Measurements from ENCODE around the gene NMBR. TPM values are rescaled to one million over a fixed set of nuclear protein-coding genes. Genes with fewer than 3 reads are reported as not detected.
"Not testable (repeated sequence)": the region's sequence is repeated elsewhere in the genome, so short reads cannot be mapped to it uniquely, and the experiment has no call there.

The NMBR gene
- total RNA-seq, 4 donors from 2014 or later = not detected

DNA sequence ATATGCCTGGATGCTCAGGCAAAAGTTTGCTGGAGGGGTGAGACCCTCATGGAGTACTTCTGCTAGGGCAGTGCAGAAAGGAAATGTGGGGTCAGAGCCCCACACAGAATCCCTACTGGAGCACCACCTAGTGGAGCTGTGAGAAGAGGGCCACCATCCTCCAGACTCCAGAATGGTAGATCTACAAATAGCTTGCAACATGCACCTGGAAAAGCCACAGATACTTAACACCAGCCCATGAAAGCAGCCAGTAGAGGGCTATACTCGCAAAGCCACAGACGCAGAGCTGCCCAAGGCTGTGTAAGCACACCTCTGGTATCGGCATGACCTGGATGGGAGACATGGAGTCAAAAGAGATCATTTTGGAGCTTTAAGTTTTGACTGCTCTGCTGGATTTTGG is 74.9 kb downstream of the NMBR start:
- TF ChIP-seq, protein P1, sequence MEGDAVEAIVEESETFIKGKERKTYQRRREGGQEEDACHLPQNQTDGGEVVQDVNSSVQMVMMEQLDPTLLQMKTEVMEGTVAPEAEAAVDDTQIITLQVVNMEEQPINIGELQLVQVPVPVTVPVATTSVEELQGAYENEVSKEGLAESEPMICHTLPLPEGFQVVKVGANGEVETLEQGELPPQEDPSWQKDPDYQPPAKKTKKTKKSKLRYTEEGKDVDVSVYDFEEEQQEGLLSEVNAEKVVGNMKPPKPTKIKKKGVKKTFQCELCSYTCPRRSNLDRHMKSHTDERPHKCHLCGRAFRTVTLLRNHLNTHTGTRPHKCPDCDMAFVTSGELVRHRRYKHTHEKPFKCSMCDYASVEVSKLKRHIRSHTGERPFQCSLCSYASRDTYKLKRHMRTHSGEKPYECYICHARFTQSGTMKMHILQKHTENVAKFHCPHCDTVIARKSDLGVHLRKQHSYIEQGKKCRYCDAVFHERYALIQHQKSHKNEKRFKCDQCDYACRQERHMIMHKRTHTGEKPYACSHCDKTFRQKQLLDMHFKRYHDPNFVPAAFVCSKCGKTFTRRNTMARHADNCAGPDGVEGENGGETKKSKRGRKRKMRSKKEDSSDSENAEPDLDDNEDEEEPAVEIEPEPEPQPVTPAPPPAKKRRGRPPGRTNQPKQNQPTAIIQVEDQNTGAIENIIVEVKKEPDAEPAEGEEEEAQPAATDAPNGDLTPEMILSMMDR (IDR thresholded peaks at IDR 0.05) = no peak

DNA sequence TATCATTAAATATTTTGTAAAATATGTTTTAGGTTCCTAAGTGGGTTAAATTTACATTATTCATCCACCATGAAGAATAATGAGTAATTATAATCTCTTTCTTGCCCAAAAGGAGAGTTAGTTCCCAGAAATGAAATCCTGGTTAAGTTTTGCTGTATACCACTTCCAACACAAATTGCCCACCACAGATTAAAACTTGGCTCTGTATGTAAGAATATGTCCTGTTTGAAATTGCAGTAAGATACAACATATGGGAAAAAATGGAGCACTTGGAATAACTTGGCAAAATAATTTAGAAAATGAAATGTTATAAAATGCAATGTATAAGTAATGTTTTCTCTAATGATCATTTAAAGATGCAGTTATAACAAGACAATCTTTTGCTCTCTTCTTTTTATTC is 78.5 kb downstream of the NMBR start:
- no peaks in the 10 kb centered on the region for H3K9me3 ChIP-seq
- no peak overlapping the region for H3K27ac ChIP-seq
- no peak overlapping the region for H3K4me3 ChIP-seq
- peaks cover 0 to 9% (median 0%) of the 10 kb centered on the region in 3 donors for H3K4me1 ChIP-seq
- H3K36me3 ChIP-seq = no peaks in the 10 kb centered on the region
- H3K27me3 ChIP-seq = no peaks in the 10 kb centered on the region
- ATAC-seq = no peak
- TF ChIP-seq, protein P1 (IDR thresholded peaks at IDR 0.05) = no peak
- TF ChIP-seq POLR2A (IDR thresholded peaks at IDR 0.05) = no peak
- no peak for TF ChIP-seq EP300 (IDR thresholded peaks at IDR 0.05)
- TF ChIP-seq POLR2AphosphoS5 (IDR thresholded peaks at IDR 0.05) = no peak

More for the DNA sequence above, 74.9 kb downstream of the NMBR start:
- Histone ChIP-seq H3K4me1 (peaks cover 0 to 9% (median 0%) of the 10 kb centered on the region in 3 donors), H3K36me3 (no peaks in the 10 kb centered on the region), H3K9me3 (no peaks in the 10 kb centered on the region), H3K27ac (no peak overlapping the region), H3K27me3 (no peaks in the 10 kb centered on the region), H3K4me3 (no peak overlapping the region)
- no peak for ATAC-seq
- WGBS, 2 donors (ENCODE audit: low coverage in 1 of 2) = 87% methylated on average over 3 of the region's 3 CpGs; no CpG with 5 or more reads in 1 of the 2 donors

DNA sequence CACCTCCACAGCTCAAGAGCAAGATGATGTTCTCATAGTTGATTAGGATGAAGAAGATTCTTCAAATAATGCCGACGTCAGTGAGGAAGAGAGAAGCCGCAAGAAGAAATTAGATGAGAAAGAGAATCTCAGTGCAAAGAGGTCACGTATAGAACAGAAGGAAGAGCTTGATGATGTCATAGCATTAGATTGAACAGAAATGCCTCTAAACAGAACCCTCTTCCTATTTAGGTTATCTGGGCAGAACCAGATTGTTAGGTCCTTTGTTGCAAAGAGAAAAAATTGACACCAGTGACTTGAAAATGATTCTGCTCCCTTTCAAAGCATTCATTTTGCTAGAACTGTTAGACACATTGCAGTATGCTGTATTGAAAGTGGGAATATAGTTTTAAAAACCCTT is 84.1 kb downstream of the NMBR start:
- H3K4me3 ChIP-seq, ATAC-seq, H3K36me3 ChIP-seq, H3K27ac ChIP-seq, H3K4me1 ChIP-seq, H3K27me3 ChIP-seq, H3K9me3 ChIP-seq: not testable (repeated sequence)
- WGBS, 2 donors (ENCODE audit: low coverage in 1 of 2) = 57 to 79% methylated on average over 3 to 4 of the region's 4 CpGs

DNA sequence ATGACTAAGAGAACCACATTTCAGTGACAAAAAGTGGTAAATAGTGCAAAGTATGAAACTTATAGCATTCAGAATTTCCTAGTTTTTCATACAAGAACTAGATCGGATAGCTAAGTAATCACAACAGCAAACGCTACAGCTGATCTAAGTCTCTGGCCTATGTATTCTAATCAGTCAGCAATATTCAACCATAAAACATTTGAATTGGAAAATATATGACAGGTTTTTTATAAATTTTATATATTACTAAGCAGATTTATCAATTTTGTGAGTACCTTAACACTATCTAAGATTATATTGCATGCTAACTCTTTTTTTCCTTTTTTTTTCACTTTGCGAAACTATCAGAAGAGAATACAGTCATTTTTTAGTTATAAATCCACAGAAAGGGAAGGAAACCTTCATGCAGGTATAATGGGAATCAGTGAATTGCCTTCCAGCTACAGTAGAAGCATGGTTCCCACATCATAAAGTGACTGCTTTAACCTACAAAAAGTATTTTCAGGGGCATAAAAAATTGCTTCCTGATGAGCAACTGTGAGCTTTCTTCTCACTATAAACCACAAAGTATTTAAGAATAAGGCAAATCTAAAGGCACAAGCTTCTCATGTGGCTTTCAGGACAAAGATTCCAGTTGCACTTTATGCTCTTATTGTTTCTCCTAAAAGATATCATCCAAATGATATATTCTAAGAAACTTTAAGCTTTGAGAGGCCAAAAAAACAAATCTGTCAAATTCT is 88.2 kb downstream of the NMBR start:
- H3K27ac ChIP-seq = no peak overlapping the region

DNA sequence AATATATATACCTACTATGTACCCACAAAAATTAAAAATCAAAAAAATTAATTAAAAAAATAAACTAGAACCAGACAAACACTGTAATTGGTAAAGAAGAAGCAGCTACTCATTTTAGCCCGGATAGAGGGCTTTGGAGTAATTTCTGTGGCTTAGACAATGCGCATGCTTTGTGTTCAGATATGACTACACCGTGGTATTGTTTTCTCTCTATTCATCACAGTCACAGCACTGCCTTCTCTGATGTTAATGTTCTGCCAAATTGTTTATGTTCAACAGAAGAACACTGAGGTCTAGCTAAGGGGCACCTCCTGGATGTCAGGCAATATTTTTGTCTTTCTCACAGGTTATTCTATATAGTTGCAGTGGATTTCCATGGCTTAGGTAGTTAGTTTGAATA is 91.7 kb downstream of the NMBR start:
- Histone ChIP-seq H3K4me3 (no peak overlapping the region), H3K36me3 (no peaks in the 10 kb centered on the region), H3K4me1 (no peaks in the 10 kb centered on the region), H3K9me3 (peaks cover 0 to 26% (median 0%) of the 10 kb centered on the region in 3 donors), H3K27ac (no peak overlapping the region), H3K27me3 (no peaks in the 10 kb centered on the region)
- ATAC-seq = no peak
- no peak for TF ChIP-seq POLR2AphosphoS5 (IDR thresholded peaks at IDR 0.05)
- TF ChIP-seq, protein P1 (IDR thresholded peaks at IDR 0.05) = no peak
- 44 to 69% methylated on average over 2 to 3 of the region's 3 CpGs for WGBS, 2 donors (ENCODE audit: low coverage in 1 of 2)

More for the DNA sequence above, 88.2 kb downstream of the NMBR start:
- Histone ChIP-seq H3K27me3 (no peaks in the 10 kb centered on the region), H3K9me3 (no peaks in the 10 kb centered on the region), H3K36me3 (no peaks in the 10 kb centered on the region), H3K4me1 (no peaks in the 10 kb centered on the region), H3K4me3 (no peak overlapping the region)
- ATAC-seq = no peak
- TF ChIP-seq POLR2AphosphoS5 (IDR thresholded peaks at IDR 0.05) (no peak), EP300 (IDR thresholded peaks at IDR 0.05) (no peak), POLR2A (IDR thresholded peaks at IDR 0.05) (no peak)
- TF ChIP-seq, protein P1 (IDR thresholded peaks at IDR 0.05) = no peak
- WGBS, 2 donors (ENCODE audit: low coverage in 1 of 2) = 51 to 71% methylated on average over 3 of the region's 3 CpGs
